HAP-1 (cell line): Measurements from ENCODE around the gene OPTN.
A peak's percentile ranks its signal among the peaks of the same experiment; 100 is the strongest.

ENCODE experiments used
- DNase-seq, 2 experiments: peaks; one replicate each; pipeline ENCODE4 v3.0.0-alpha.2; 2016 to 2020; ENCODE audit warnings: low spot score in 2 of 2
- H3K27me3 ChIP-seq: fragments of 250-450 bp; sonication (Bioruptor Pico); 2 replicates; pipeline ENCODE4 v1.5.1; 2020; ENCODE audit warnings: low read depth, mild to moderate bottlenecking, moderate library complexity
- H3K36me3 ChIP-seq: fragments of 250-450 bp; sonication (Bioruptor Pico); replicated peaks from 2 replicates; pipeline ENCODE4 v1.5.1; 2020; ENCODE audit warnings: mild to moderate bottlenecking
- H3K4me1 ChIP-seq: fragments of 250-450 bp; sonication (Bioruptor Pico); 2 replicates; pipeline ENCODE4 v1.5.1; 2020; ENCODE audit warnings: mild to moderate bottlenecking
- H3K4me3 ChIP-seq: fragments of 250-450 bp; sonication (Bioruptor Pico); 2 replicates; pipeline ENCODE4 v1.5.1; 2020; ENCODE audit warnings: mild to moderate bottlenecking, moderate library complexity
- H3K9me3 ChIP-seq: fragments of 250-450 bp; sonication (Bioruptor Pico); 2 replicates; pipeline ENCODE4 v1.5.1; 2020; ENCODE audit warnings: mild to moderate bottlenecking, moderate library complexity
- in situ Hi-C: fragments of 300-500 bp; cut with MboI; formaldehyde crosslinking; loops from 3 replicates; pipeline ENCODE4 v1.14.3; 2020; ENCODE audit warnings: low sequenced_read_pairs, inconsistent platforms, mixed read lengths

The OPTN gene

GRCh38 chr10:13095094-13095493 lies 4.9 kb upstream of the OPTN start:
- H3K36me3 ChIP-seq, result no peaks in the 10 kb centered on the region
- no peaks in the 10 kb centered on the region for H3K27me3 ChIP-seq
- no peaks in the 10 kb centered on the region for H3K9me3 ChIP-seq
- H3K4me1 ChIP-seq, result peaks cover 3% of the 10 kb centered on the region
- in situ Hi-C loops, result no loop called here
- H3K4me3 ChIP-seq, result no peak overlapping the region
- DNase-seq, result no peak

- Histone ChIP-seq H3K36me3 (no peaks in the 10 kb centered on the region), H3K4me1 (peaks cover 3% of the 10 kb centered on the region), H3K4me3 (no peak overlapping the region), H3K27me3 (no peaks in the 10 kb centered on the region), H3K9me3 (no peaks in the 10 kb centered on the region)
- no peak for DNase-seq
- in situ Hi-C loops, result no loop called here
Measured at GRCh38 chr10:13095929-13096328, 4.0 kb upstream of the OPTN start.

- no peaks in the 10 kb centered on the region for H3K27me3 ChIP-seq
- in situ Hi-C loops, result no loop called here
- no peaks in the 10 kb centered on the region for H3K36me3 ChIP-seq
- no peaks in the 10 kb centered on the region for H3K9me3 ChIP-seq
- DNase-seq, result peak; percentile 73 to 74
- peak overlapping the region; percentile 64 for H3K4me3 ChIP-seq
- H3K4me1 ChIP-seq, result peaks cover 3% of the 10 kb centered on the region
Measured at GRCh38 chr10:13099144-13099665, 758 bp upstream of the OPTN start.

- Histone ChIP-seq H3K4me1 (peaks cover 3% of the 10 kb centered on the region), H3K4me3 (peak overlapping the region; percentile 64), H3K9me3 (no peaks in the 10 kb centered on the region), H3K27me3 (no peaks in the 10 kb centered on the region), H3K36me3 (no peaks in the 10 kb centered on the region)
- DNase-seq, result peak; percentile 6 to 50
- in situ Hi-C loops, result no loop called here
Measured at GRCh38 chr10:13100349-13101294, 659 bp downstream of the OPTN start.

- no peaks in the 10 kb centered on the region for H3K36me3 ChIP-seq
- no peaks in the 10 kb centered on the region for H3K27me3 ChIP-seq
- in situ Hi-C loops, result no loop called here
- H3K9me3 ChIP-seq, result no peaks in the 10 kb centered on the region
- H3K4me3 ChIP-seq, result no peak overlapping the region
- DNase-seq, result no peak
- H3K4me1 ChIP-seq, result peaks cover 3% of the 10 kb centered on the region
Measured at GRCh38 chr10:13102002-13102794, 2.2 kb downstream of the OPTN start.

- no peak overlapping the region for H3K4me3 ChIP-seq
- H3K9me3 ChIP-seq, result no peaks in the 10 kb centered on the region
- DNase-seq, result no peak
- H3K4me1 ChIP-seq, result peaks cover 13% of the 10 kb centered on the region
- no peaks in the 10 kb centered on the region for H3K36me3 ChIP-seq
- in situ Hi-C loops, result no loop called here
- H3K27me3 ChIP-seq, result no peaks in the 10 kb centered on the region
Measured at GRCh38 chr10:13103554-13103953, 3.6 kb downstream of the OPTN start.

GRCh38 chr10:13104697-13105096 lies 4.7 kb downstream of the OPTN start:
- Histone ChIP-seq H3K4me1 (peaks cover 10% of the 10 kb centered on the region), H3K9me3 (no peaks in the 10 kb centered on the region), H3K27me3 (no peaks in the 10 kb centered on the region), H3K36me3 (no peaks in the 10 kb centered on the region), H3K4me3 (no peak overlapping the region)
- DNase-seq, result no peak
- in situ Hi-C loops, result no loop called here

GRCh38 chr10:13105184-13105583 lies 5.2 kb downstream of the OPTN start:
- no peaks in the 10 kb centered on the region for H3K27me3 ChIP-seq
- H3K4me3 ChIP-seq, result no peak overlapping the region
- peaks cover 10% of the 10 kb centered on the region for H3K4me1 ChIP-seq
- no peaks in the 10 kb centered on the region for H3K36me3 ChIP-seq
- DNase-seq, result no peak
- no peaks in the 10 kb centered on the region for H3K9me3 ChIP-seq
- in situ Hi-C loops, result no loop called here

GRCh38 chr10:13106387-13107045 lies 6.6 kb downstream of the OPTN start:
- DNase-seq, result no peak
- peaks cover 10% of the 10 kb centered on the region for H3K4me1 ChIP-seq
- in situ Hi-C loops, result no loop called here
- H3K9me3 ChIP-seq, result no peaks in the 10 kb centered on the region
- no peaks in the 10 kb centered on the region for H3K27me3 ChIP-seq
- no peaks in the 10 kb centered on the region for H3K36me3 ChIP-seq
- no peak overlapping the region for H3K4me3 ChIP-seq

GRCh38 chr10:13110908-13111307 lies 10.9 kb downstream of the OPTN start:
- in situ Hi-C loops, result no loop called here
- Histone ChIP-seq H3K4me3 (no peak overlapping the region), H3K4me1 (peaks cover 10% of the 10 kb centered on the region), H3K36me3 (no peaks in the 10 kb centered on the region), H3K9me3 (no peaks in the 10 kb centered on the region), H3K27me3 (no peaks in the 10 kb centered on the region)
- DNase-seq, result no peak

GRCh38 chr10:13113544-13113943 lies 13.6 kb downstream of the OPTN start:
- H3K36me3 ChIP-seq, result no peaks in the 10 kb centered on the region
- no peak overlapping the region for H3K4me3 ChIP-seq
- in situ Hi-C loops, result no loop called here
- DNase-seq, result no peak
- no peaks in the 10 kb centered on the region for H3K27me3 ChIP-seq
- H3K9me3 ChIP-seq, result no peaks in the 10 kb centered on the region
- 0 out of 2 replicates have a peak, but pooled peaks cover under 1% of the 10 kb centered on the region for H3K4me1 ChIP-seq

- no peaks in the 10 kb centered on the region for H3K4me1 ChIP-seq
- H3K27me3 ChIP-seq, result no peaks in the 10 kb centered on the region
- H3K9me3 ChIP-seq, result no peaks in the 10 kb centered on the region
- no peak overlapping the region for H3K4me3 ChIP-seq
- H3K36me3 ChIP-seq, result peaks cover 10% of the 10 kb centered on the region; the same call in 1 of the 2 replicates
- in situ Hi-C loops, result no loop called here
- no peak for DNase-seq
Measured at GRCh38 chr10:13115832-13116803, 16.2 kb downstream of the OPTN start.
